Measurements from ENCODE around the gene ZNF83. TPM values are rescaled to one million over a fixed set of nuclear protein-coding genes. Genes with fewer than 3 reads are reported as not detected.
"Not testable (repeated sequence)": the region's sequence is repeated elsewhere in the genome, so short reads cannot be mapped to it uniquely, and the experiment has no call there.

ZNF83 gene
- total RNA-seq, 3 donors from 2014 or later (not counting 1 experiment from before 2014, with no cell fraction given): 46.8 to 114 (median 96.9) TPM

- H3K27ac Mint-ChIP-seq: peak overlapping the region in 1 of 2 donors; percentile 10
- Histone ChIP-seq H3K4me1 (ENCODE audit: control insufficient read depth, insufficient read depth, low read length) (peaks cover 3% of the 10 kb centered on the region), H3K27me3 (ENCODE audit: control insufficient read depth, insufficient read depth, low read length) (no peaks in the 10 kb centered on the region), H3K36me3 (ENCODE audit: control insufficient read depth, insufficient read depth, low read length) (no peaks in the 10 kb centered on the region), H3K9me3 (ENCODE audit: control insufficient read depth, insufficient read depth, low read length) (no peaks in the 10 kb centered on the region), H3K27ac (ENCODE audit: low read length) (no peak overlapping the region), H3K4me3 (ENCODE audit: low read length) (no peak overlapping the region)
- WGBS (ENCODE audit: insufficient coverage): 95% methylated on average over 5 of the region's 5 CpGs
- ATAC-seq (no peak), DNase-seq (no peak)
- peaks cover 28 to 40% of the 10 kb centered on the region in 2 donors for H3K4me1 Mint-ChIP-seq
- no peaks in the 10 kb centered on the region for H3K27me3 Mint-ChIP-seq (ENCODE audit: low read depth in 2 of 2)
- no peaks in the 10 kb centered on the region for H3K36me3 Mint-ChIP-seq
- TF ChIP-seq CTCF (IDR thresholded peaks at IDR 0.05): no peak
- intact Hi-C loops (cut with micrococcal nuclease): no loop called here
- no peak overlapping the region for H3K4me3 Mint-ChIP-seq
- no peaks in the 10 kb centered on the region for H3K9me3 Mint-ChIP-seq
Observed at GRCh38 chr19:52679598-52679997, 41.4 kb upstream of the ZNF83 start.

GRCh38 chr19:52675239-52675638 is 37.1 kb upstream of the ZNF83 start:
- H3K4me3 ChIP-seq (ENCODE audit: low read length); H3K27ac ChIP-seq (ENCODE audit: low read length); H3K4me3 Mint-ChIP-seq; H3K9me3 ChIP-seq (ENCODE audit: control insufficient read depth, insufficient read depth, low read length); ATAC-seq; H3K36me3 ChIP-seq (ENCODE audit: control insufficient read depth, insufficient read depth, low read length); H3K36me3 Mint-ChIP-seq; H3K27me3 Mint-ChIP-seq (ENCODE audit: low read depth in 2 of 2); H3K27me3 ChIP-seq (ENCODE audit: control insufficient read depth, insufficient read depth, low read length); intact Hi-C loops (cut with micrococcal nuclease); H3K9me3 Mint-ChIP-seq; DNase-seq: not testable (repeated sequence)
- H3K4me1 ChIP-seq (ENCODE audit: control insufficient read depth, insufficient read depth, low read length): peaks cover 14% of the 10 kb centered on the region
- Mint-ChIP-seq H3K27ac (peak overlapping the region; percentile 64 to 75), H3K4me1 (peaks cover 42 to 45% of the 10 kb centered on the region in 2 donors)
- WGBS (ENCODE audit: insufficient coverage): 94% methylated on average over 6 of the region's 6 CpGs

GRCh38 chr19:52673014-52673413 is 34.9 kb upstream of the ZNF83 start:
- WGBS (ENCODE audit: insufficient coverage): 93% methylated on average over 4 of the region's 4 CpGs
- H3K27me3 ChIP-seq (ENCODE audit: control insufficient read depth, insufficient read depth, low read length): no peaks in the 10 kb centered on the region
- ATAC-seq (no peak), DNase-seq (no peak)
- H3K9me3 ChIP-seq (ENCODE audit: control insufficient read depth, insufficient read depth, low read length): no peaks in the 10 kb centered on the region
- no peak overlapping the region for H3K27ac ChIP-seq (ENCODE audit: low read length)
- Mint-ChIP-seq H3K36me3 (no peaks in the 10 kb centered on the region), H3K27ac (peak overlapping the region; percentile 48 to 61), H3K4me3 (peak overlapping the region; percentile 21), H3K4me1 (peaks cover 37 to 41% of the 10 kb centered on the region in 2 donors), H3K27me3 (ENCODE audit: low read depth in 2 of 2) (no peaks in the 10 kb centered on the region), H3K9me3 (no peaks in the 10 kb centered on the region)
- intact Hi-C loops (cut with micrococcal nuclease): no loop called here
- peaks cover 14% of the 10 kb centered on the region for H3K4me1 ChIP-seq (ENCODE audit: control insufficient read depth, insufficient read depth, low read length)
- no peak for TF ChIP-seq CTCF (IDR thresholded peaks at IDR 0.05)
- no peaks in the 10 kb centered on the region for H3K36me3 ChIP-seq (ENCODE audit: control insufficient read depth, insufficient read depth, low read length)
- no peak overlapping the region for H3K4me3 ChIP-seq (ENCODE audit: low read length)

- DNase-seq (no peak), ATAC-seq (no peak)
- H3K27me3 ChIP-seq (ENCODE audit: control insufficient read depth, insufficient read depth, low read length): no peaks in the 10 kb centered on the region
- TF ChIP-seq CTCF (IDR thresholded peaks at IDR 0.05): no peak
- intact Hi-C loops (cut with micrococcal nuclease): no loop called here
- H3K27ac ChIP-seq (ENCODE audit: low read length): no peak overlapping the region
- no peaks in the 10 kb centered on the region for H3K9me3 ChIP-seq (ENCODE audit: control insufficient read depth, insufficient read depth, low read length)
- Mint-ChIP-seq H3K4me1 (peaks cover 23 to 31% of the 10 kb centered on the region in 2 donors), H3K27me3 (ENCODE audit: low read depth in 2 of 2) (no peaks in the 10 kb centered on the region), H3K9me3 (no peaks in the 10 kb centered on the region), H3K36me3 (no peaks in the 10 kb centered on the region), H3K27ac (peak overlapping the region in 1 of 2 donors; percentile 12), H3K4me3 (no peak overlapping the region)
- 96% methylated on average over 3 of the region's 4 CpGs for WGBS (ENCODE audit: insufficient coverage)
- H3K4me3 ChIP-seq (ENCODE audit: low read length): no peak overlapping the region
- peaks cover 14% of the 10 kb centered on the region for H3K4me1 ChIP-seq (ENCODE audit: control insufficient read depth, insufficient read depth, low read length)
- no peaks in the 10 kb centered on the region for H3K36me3 ChIP-seq (ENCODE audit: control insufficient read depth, insufficient read depth, low read length)
Observed at GRCh38 chr19:52670046-52670445, 31.9 kb upstream of the ZNF83 start.

All from natural killer cell (primary cell).